Measurements from ENCODE around the gene ZMIZ1.

ZMIZ1 gene

DNA sequence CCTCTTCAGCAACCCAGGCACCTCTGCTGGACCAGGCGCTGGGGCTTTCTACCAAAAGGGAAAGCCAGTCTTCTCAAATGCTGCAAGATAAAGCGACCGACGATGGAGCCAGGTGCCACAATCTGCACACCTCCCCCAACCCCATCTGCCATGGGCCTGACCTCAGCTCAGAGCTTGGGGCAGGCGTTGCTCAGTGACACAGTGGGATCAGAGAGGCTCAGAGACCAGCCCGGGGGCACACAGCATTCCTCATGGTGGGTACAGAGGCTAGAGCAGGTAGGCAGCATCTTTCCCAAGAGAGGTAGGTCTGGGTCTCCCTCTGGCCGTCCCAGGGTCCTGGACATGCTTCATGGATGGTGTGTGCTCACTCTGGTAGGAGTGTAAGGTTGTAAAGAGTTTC, 56.3 kb downstream of the ZMIZ1 start:
- no peak for DNase-seq

DNA sequence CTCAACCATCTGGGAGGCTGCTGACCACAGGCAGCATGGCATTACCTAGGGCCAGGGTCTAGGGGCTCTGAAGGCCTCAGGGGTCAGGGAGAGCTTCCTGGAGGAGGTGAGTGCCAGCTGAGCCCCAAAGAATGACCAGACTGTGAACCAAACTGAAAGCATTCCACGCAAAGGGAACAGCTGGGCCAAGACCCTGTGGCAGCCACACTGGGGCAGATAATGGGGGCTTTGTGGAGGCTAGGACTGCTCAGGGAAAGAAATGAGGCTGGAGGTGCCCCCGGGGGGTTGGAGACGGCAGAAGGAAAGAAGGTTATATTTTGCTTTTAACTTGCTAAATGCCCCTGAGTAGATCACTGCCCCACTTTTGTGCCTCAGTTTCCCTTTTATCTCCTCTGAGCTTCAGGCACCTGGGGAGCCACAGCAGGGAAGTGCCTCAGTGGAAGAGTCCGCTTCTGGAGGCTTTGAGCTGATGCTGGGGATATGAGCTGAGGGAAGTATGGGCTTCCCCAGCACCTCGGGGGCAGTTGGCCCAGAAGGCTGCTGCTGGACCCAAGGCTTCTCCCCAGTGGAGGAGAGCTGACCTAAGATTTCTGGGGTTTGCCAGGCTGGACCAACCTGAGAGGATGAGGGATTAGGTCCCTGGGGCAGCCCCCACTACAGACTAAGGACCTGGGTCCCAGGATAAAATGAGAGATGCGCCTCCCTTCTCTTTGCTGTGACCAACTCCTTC, 57.8 kb downstream of the ZMIZ1 start:
- DNase-seq: no peak

DNA sequence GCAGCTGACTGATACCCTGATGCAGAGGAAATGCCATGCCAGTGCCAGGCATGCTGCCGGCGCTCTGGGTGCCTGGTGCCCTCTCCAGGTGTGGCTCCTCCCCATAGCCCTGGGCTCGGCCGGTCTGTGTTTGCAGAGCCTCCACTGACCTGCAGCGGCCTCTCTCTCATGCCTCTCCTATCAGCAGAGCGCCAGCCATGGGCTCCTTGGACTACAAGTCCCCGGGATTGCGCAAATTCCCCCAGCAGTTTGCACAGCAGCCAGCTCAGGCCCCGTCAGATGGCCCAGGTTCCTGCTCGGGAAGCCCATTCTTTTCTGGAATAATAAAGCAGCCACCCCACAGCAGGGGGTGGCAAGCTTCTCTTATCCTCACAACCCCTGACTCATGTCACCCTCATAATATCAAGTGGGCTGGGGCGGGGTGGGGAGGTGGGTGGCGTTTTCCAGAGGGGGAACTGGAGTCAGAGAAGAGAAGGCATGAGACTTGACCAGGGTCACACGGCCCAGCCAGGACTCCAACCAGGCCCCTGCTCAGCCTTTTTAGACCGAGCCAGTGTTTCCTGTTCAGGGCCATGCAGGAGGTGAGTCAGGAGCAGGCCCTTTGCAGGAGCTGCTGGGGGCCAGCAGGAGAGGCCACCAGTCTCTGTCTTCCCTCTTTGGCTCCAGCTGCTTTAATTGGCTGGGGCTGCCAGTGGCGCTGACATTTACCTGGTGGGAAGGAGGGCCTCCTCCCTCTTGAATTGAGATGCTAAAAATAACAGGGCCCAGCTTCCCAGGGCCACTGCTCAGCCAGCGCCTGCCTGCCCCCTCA, 58.6 kb downstream of the ZMIZ1 start:
- DNase-seq: no peak

DNA sequence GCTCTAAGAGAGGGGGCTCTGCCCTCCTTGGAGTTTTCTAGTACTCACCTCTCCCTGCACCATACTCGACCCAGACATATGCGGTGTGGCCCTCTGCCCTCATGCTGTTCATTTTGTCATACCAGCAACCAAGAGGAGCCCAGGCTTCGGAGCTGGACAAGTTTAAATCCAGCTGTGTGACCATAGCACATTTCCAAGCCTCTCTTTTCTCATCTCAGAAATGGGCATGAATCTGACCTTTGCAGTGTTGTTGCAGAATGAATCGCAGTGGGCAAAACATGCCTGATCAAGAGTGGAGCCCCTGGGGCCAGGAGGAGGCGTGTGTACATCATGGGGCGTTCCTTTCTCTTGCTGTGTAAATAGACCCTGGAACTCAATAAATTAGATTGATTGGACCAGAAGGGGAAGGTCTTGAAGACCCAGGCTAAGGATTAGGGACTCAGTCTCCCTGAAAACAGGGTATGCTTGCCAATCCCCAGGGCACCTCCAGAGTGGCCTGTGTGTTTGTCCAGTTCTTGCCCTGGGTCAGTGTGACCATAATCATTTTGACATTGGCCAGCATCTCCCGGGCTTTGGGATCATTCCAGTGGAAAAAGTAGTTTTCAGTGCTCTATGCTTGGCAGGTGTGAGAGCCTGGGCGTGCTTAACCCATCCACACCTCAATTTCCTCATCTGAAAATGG, 59.6 kb downstream of the ZMIZ1 start:
- DNase-seq: no peak

DNA sequence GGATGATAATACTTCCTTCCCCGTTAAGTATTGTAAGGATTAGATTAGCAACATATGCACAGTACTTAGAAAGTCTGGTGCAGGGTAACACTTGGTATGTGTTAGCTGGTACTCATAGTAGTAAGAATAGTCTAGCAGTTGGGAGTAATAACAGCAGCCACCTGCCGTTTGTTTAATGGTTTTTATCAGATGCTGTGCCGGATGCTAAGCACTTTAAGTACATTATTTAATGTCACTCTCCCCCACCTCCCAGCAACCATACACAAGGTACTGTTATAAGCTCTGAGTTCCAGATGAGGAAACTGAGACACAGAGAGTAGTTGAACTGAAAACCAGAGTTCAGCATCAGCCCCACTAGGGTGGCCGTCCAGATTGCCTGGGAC, 60.1 kb downstream of the ZMIZ1 start:
- DNase-seq: no peak

DNA sequence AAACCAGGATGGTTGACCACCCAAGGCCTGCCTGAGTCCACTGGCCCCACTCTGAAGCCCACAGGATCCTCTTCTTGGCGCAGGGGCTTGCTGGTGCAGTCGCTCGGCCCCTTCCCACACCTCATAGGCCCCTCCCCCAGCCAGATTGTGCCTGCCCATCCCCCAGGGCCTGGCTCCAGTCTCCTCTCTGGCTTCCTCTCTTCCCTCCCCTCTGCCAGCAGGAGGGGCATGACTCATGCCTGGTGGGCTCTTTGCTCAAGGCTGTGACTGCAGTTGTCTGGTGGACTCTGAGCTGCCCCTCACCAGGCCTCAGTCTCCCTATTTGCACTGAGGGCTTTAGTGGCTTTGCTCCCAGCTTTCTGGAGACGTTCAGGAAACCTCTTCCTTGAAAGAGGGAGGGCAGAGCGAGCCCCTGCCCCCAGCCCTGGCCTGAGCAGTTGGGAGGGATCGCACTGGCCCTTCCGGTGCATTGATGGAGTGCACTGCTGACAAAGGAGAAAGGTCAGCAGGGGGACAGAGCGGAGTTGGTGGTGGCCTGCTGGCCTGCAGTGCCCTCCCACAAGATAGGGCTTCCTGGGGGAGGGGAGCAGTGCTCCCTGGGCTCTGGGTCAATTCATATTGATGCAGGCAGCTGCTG, 60.7 kb downstream of the ZMIZ1 start:
- DNase-seq: no peak

DNA sequence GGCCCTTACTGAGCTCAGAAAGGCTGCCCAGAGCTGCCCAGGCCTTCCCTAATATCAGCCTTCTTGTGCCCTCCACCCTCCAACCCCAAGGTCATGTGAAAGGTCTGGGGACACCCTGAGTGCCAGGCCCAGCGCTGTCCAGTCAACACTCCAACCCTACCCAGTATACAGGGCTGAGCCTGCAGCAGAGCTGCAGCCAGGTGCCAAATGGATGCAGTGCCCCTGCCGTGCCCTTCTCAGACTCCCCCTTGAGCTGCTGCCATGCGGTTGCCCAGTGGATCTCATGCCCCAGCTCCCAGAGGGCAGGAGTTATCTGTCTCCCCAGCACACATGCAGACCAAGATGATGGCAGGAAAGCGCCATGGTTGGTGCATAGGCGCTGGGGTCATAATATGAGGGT, 61.5 kb downstream of the ZMIZ1 start:
- no peak for DNase-seq

DNA sequence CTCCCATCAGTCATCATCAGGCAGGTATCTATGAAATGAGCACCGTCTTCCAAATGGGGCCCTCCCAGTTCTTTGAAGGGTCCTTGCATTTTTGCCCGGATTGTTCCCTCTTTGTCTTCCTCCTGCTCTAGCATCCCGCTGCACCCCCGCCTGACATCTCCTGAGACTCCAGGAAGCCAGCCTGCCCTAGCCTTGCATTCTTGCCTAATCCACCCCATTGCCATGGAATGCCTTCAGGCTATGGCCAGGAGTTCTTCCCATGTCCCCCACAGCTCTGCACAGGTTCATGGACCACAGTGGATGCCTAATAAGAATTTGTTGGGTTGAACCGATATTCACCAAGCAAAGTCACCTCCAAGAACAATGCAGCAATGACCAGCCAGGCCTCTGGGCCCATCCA, 62.1 kb downstream of the ZMIZ1 start:
- DNase-seq: no peak

DNA sequence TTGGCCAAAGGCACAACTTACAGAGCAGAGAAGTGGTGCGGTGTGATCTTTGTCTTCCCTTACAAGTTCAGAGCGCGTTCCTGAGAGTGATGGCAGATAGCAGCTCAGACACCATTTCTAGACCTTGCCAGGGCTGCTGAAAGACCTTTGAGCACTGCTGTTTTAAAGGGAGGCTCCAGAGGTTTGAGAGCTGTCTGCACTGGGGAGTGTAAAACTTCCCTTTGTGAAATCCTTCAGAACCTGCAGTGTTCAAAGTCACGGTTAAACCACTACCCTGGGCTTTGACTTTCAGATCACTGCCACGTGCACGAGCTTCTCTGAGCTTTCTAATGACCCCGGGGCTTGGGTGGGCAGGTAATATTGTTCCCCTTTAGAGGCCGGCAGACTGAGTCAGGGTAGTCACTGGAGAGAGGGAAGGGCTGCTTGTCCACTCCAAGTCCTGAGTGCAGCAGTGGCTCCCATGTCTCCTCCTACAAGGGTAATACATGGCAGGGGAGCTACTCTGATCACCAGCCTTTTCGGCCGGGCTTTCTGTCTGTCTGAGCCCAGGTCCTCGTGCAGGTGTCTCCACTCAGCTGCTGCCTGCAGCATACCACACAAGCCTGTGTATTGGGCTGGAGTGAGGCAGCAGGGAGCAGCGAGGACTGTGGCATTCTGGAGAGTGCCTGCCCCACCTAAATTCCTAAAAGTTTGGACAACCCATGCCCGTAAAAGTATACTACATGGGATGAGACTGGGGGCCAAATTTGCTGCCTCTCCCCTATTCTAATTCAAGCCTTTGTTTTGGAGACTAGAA, 63.3 kb downstream of the ZMIZ1 start:
- DNase-seq: no peak

DNA sequence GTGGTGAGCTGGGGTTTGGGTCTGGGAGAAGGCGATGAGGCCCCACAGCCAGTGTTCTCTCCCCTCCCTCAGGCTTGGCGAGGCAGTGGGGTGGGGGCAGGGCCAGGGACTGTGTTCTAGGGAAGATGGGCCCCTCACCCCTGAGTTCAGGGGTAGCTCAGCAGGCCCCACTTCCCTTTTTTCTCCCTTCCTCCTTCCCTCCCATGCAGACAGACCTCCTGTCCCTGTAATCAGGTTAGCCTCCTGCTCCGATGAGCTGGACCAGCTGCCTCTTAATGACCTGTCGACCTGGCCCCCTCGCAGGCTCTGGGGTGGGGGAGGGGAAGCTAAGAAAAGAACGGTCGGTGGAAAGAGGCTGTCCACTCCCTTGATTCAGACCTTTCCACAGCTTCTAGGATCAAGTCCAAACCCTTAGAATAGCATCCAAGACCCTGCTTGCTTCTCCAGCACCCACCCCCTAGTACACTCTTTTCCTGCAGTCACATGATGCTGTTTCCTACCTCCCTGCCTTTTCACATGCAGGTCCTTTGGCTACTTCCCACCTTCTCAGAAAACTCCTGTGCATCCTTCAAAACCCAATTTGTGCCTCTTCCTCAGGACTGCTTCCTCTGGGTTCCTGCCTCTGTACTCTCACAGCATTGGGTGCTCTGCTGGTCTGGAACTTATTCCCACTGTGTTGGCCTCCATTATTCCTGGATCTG, 64.1 kb downstream of the ZMIZ1 start:
- no peak for DNase-seq

DNA sequence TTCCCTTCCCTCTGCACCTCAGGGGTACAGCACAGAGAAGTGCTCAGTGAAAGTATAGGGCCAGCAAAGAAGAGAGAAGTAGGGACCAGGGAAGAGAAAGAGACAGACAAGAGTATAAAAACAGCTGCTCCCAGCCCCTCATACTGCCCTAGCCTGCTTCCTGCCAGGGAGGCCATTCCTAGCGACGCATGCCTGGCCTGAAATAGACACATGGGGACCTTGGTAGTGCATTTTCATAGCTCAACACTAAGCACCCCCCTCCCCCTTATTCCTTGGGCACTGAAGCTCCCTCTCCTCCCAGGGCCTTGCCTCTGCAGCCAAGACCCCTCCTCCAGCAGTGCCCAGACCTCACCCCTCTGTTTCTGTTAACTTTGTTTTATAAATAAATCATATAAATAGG, 64.7 kb downstream of the ZMIZ1 start:
- no peak for DNase-seq

DNA sequence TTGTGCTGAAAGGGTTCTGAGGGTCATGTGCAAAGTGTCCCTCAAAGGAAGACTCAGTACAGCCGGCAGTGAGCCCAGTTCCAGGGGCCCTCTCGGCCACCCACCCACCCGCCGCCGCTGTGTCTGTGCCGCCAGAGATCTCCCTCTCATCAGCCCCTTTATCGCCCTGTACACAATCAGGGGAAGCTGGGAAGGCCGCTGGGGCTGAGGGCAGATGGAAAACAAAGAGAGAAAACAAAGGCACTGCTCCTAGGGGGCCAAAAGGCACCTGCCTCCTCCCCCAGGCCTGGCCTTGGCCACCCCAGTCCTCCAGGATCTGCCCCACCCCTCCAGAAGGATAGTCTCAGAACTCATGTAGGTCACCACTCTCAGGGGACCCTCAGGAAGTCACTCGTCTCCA, 67.0 kb downstream of the ZMIZ1 start:
- DNase-seq: no peak

DNA sequence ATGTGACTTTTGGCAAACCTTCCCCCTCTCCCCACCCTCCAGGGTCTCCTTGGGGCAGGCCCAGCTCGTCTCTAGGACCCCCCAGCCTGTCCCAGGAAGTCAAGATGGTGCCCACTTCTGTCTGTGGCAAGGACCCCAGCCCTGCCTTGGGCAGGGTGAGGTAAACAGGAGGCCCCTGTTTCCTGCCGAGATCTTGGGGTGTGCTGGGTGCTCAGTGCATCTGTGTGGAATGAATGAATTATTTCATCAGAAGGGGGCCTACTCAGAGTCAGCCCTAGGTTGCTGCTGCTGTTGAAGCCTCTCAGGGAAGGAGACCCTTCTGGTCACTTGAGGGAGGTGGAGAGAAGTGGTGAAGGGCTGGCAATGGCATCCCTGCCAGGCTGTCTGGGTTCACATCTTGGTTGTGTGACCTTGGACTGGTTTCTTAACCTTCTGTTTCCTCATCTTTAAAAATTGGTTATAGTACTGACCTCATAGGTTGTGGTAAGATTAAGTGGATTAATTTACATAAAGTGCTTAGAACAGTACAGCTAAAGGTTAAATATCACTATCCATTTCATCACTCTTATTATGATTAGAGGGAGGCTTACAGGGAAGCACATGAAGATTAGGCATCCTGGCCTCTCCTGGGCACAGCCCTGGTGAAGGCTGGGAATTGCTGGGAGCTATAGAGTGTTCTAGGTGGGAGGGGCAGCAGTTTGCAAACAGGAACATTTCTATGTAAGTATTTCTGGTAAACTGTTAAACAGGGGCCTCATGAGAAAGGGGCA, 67.7 kb downstream of the ZMIZ1 start:
- no peak for DNase-seq

DNA sequence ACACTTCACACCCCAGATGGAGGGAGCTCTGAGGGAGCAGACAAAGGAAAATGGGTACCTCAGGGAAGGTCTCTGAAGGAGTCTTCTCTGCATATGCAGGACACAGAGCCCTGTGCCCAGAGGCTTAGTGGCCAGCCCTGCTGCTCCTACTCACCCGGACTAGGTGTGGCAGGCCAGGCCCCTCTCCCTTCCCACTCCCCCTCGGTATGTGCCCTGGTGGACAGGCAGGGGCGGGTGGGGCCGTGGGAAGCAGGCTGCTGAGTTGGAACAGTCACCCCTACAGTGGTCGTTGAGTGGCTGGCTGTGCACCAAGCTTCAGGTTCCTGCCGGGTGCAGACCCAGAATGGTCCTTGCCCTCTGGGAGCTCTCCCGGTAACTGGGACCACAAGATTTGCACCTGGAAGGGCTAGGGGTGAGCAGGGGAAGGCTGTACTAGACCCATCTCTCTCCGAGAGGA, 68.6 kb downstream of the ZMIZ1 start:
- no peak for DNase-seq

DNA sequence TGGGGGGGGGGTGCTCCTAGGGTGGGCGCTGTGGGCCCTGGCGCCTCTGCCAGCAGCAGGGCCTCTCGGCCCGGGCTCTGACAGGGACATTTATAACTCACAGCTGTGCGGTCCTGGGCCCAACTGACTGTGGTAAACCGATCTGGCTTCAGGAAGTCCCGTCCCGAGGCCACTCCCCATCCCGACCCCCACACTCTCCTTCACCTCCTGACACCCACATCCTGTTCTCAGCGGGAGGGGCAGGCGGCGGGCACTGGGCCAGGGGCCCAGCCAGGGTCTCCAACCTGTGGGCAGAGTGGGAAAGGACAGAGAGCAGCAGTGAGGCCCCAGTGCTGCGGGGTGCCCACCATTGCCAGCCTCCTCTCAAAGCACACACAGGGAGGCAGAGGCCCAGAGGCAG, 69.1 kb downstream of the ZMIZ1 start:
- DNase-seq: no peak

DNA sequence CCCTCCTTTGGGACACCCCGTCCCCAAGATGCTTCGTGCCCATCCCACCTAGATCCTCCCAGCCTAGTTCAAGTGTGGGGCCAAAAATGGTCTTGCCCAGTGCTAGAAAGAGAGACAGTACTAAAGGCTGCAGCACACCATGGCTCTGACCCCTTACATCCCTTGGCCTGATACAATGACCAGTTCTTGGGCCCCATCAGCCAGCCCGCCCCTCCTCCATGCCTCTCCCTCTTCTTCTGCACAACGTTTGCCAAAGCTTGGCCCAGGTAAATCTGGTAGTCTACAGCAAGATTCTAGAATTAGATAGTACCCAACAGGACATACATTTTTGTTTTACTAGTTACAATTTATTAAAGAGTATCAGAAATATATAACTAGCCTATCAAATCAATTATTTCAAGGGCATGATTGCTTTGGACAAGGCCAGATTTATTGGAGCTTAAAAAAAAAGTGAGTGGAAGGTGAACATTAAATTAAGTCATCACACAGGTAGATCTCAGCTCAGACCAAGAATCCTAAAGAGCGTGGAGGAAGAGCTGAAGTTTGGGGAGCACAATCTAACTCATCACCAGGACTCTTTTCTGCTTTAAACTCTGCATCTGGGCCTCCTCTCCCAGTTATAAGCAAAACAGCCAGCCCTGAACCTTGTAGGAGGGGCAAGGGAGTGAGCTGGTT, 69.8 kb downstream of the ZMIZ1 start:
- DNase-seq: no peak

DNA sequence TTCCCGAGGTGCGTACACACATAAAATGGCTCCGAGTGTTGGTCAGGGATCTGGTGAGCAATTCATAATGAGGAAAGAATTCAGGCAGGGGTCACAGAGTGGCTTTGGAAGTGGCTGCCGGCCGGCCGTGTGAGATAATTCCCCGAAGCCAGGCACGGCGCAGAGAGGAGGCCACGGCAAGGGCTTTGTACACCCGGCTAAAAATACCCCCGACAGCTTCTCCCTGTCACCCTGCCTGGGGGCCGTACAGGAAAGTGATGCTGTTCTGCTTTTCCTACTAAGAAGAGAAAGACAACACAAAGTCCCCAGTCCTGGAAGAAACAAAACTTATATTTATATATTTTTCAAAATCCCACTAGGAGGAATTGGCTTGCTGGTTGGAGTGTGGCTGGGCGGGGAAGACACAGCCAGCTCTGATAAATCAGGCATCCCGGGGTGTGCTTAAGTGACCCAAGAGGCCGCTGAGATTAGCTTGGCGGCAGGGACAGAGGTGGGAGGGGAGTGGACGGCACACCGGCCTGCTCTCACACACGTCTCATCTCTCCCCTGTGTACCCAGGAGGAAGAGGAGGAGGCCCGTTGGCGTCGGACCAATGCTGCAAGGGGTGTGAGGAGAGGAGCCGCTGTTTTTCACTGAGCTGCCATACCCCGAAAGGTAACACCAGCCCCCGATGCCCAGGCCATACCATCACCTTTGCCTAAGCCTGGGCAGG, 70.5 kb downstream of the ZMIZ1 start:
- no peak for DNase-seq

DNA sequence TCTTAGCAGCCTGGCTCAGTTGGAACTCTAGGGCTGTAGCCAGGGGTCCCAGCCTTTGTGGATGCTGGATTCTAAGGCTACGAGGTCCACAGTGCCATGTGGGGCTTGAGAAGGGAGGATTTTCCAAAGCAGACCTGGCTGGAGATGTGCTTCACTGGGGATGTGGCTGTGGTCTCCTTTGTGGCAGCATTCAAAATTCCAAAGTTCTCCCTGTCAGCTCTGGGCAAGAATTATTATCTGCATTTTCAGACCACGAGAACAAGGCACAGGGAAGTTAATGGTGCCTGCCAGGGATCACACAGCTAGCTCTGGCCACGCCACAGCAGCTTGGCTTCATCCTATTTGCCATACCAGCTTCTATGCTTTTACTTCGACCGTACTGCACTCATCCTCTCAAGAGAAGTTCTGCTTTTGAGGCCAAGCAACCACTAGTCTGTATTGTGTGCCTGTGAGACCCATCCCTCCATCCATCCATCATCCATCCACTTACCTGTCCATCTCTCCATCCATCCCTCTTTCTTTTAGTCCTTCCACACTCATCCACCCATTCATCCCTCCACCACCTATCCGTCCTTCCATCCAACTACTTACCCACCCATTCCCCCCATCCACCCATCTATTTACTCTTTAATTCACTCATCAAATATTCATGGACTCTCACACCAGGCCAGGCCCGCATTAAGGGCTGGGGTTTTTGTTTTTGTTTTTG, 71.5 kb downstream of the ZMIZ1 start:
- no peak for DNase-seq

DNA sequence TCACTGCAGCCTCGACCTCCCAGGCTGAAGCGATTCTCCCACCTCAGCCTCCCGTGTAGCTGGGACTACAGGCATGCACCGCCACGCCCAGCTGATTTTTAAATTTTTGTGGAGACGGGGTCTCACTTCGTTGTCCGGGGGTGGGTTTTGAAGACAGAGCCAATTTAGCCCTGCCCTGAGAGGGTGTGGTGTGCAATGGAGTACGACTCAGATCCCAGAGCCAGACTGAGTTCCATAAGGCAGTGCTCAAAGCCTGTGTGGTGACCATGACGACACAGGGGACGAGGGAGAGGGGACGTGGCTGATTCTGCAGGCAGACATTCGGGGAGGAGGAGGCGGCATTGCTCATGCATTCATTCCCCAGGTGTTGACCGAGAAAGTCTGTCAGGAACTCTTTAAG, 72.1 kb downstream of the ZMIZ1 start:
- DNase-seq: no peak
